HCT116 (cell line): Measurements from ENCODE around the gene GPRC5A. TPM values are rescaled to one million over a fixed set of nuclear protein-coding genes. Genes with fewer than 3 reads are reported as not detected.

ENCODE experiments used
- ATAC-seq: fragments of 200-7000 bp; cut with Tn5 transposase; 2 replicates; pipeline ENCODE4 v1.9.1; 2020; ENCODE audit warnings: mild to moderate bottlenecking, moderate library complexity
- BruUV-seq: library from RNA; stranded (reverse); fragments of 400-500 nt; replicated peaks from 2 replicates; lab custom pipeline; 2021; lab: Mats Ljungman, UMichigan
- CTCF ChIA-PET: fragments of 300-600 bp; sonication (Branson Sonifier 250); formaldehyde crosslinking; loops from one replicate; lab custom pipeline; 2021; ENCODE audit warnings: antibody characterized with exemption; lab: Charles Lee
- POLR2A ChIA-PET: fragments of 300-600, 350-600 bp; sonication (Branson Sonifier 250); formaldehyde crosslinking; loops from one replicate; lab custom pipeline; 2021; ENCODE audit warnings: antibody characterized with exemption; lab: Charles Lee
- RAD21 ChIA-PET, 2 experiments: fragments of 300-600 bp; sonication (Branson Sonifier 250); formaldehyde crosslinking; loops; one replicate each; lab custom pipeline; 2023; ENCODE audit warnings: low total read pairs in 2 of 2; ENCODE audit not compliant: uncharacterized antibody in 2 of 2, unreplicated experiment in 2 of 2, low non-redundant PET in 1 of 2; lab: Charles Lee
- DNase-seq: peaks from one replicate; pipeline ENCODE4 v3.0.0-alpha.2; 2010; ENCODE audit warnings: low read depth, low spot score
- H2AFZ ChIP-seq: fragments of 200-600 bp; shearing (Covaris generic), sonication (generic); 2 replicates; pipeline ENCODE4 v1.6.1; 2017; ENCODE audit warnings: low read depth, mixed run types, mixed read lengths, antibody characterized with exemption, low read length; ENCODE audit not compliant: poor library complexity, severe bottlenecking
- H3K27ac ChIP-seq: 2 replicates; pipeline ENCODE4 v1.5.1; 2012; ENCODE audit warnings: low read depth, low read length
- H3K27me3 ChIP-seq: fragments of 200-600 bp; sonication (generic); 2 replicates; pipeline ENCODE4 v1.6.1; 2016; ENCODE audit warnings: mixed run types, low read length, mixed read lengths; ENCODE audit not compliant: insufficient read depth
- H3K36me3 ChIP-seq, 2 experiments: fragments of 200-500 bp in 1 of 2; fragments of 200-600 bp in 1 of 2; sonication (Bioruptor generic) in 1 of 2; sonication (generic) in 1 of 2; 2 replicates each; pipeline versions ENCODE4 v1.5.1 to v1.6.1; 2014 to 2016; ENCODE audit warnings: low read length in 2 of 2, inconsistent platforms in 1 of 2, mixed read lengths in 1 of 2, mixed run types in 1 of 2; ENCODE audit not compliant: insufficient read depth in 2 of 2, control insufficient read depth in 1 of 2
- H3K4me1 ChIP-seq, 2 experiments: fragments of 200-600 bp in 1 of 2; sonication (generic) in 1 of 2; 2 replicates each; pipeline versions ENCODE4 v1.5.1 to v1.6.1; 2012 to 2017; ENCODE audit warnings: low read length in 2 of 2, inconsistent platforms in 1 of 2, mild to moderate bottlenecking in 1 of 2, mixed read lengths in 1 of 2, mixed run types in 1 of 2, moderate library complexity in 1 of 2; ENCODE audit not compliant: insufficient read depth in 2 of 2, control insufficient read depth in 1 of 2
- H3K4me2 ChIP-seq: fragments of 200-600 bp; sonication (generic); 2 replicates; pipeline ENCODE4 v1.6.1; 2017; ENCODE audit warnings: mixed run types, low read length, mixed read lengths
- H3K4me3 ChIP-seq, 2 experiments: fragments of 200-600 bp in 1 of 2; sonication (generic) in 1 of 2; replicated peaks in 1 of 2; 2 replicates each; pipeline ENCODE4 v1.5.1; 2011 to 2016; ENCODE audit warnings: low read length in 2 of 2, control low read depth in 1 of 2, low read depth in 1 of 2, mild to moderate bottlenecking in 1 of 2, mixed read lengths in 1 of 2, mixed run types in 1 of 2
- H3K79me2 ChIP-seq: fragments of 200-600 bp; sonication (generic); 2 replicates; pipeline ENCODE4 v1.6.1; 2017; ENCODE audit warnings: mild to moderate bottlenecking, mixed run types, low read length, moderate library complexity, mixed read lengths; ENCODE audit not compliant: insufficient read depth
- H3K9ac ChIP-seq: fragments of 200-600 bp; sonication (generic); 2 replicates; pipeline ENCODE4 v1.6.1; 2016; ENCODE audit warnings: low read length, mixed read lengths
- H3K9me2 ChIP-seq: fragments of 200-600 bp; sonication (generic), shearing (Covaris generic); 2 replicates; pipeline ENCODE4 v1.6.1; 2017; ENCODE audit warnings: mixed run types, mild to moderate bottlenecking, moderate library complexity; ENCODE audit not compliant: insufficient read depth
- H3K9me3 ChIP-seq, 2 experiments: fragments of 200-500 bp in 1 of 2; fragments of 200-600 bp in 1 of 2; sonication (Bioruptor generic) in 1 of 2; sonication (generic) in 1 of 2; 2 replicates each; pipeline ENCODE4 v1.6.1; 2014 to 2017; ENCODE audit warnings: low read length in 2 of 2, mixed read lengths in 2 of 2, inconsistent platforms in 1 of 2, low read depth in 1 of 2, mild to moderate bottlenecking in 1 of 2, mixed run types in 1 of 2, moderate library complexity in 1 of 2; ENCODE audit not compliant: control insufficient read depth in 1 of 2, insufficient read depth in 1 of 2
- H4K20me1 ChIP-seq: fragments of 200-600 bp; sonication (generic), shearing (Covaris generic); 2 replicates; pipeline ENCODE4 v1.6.1; 2017; ENCODE audit warnings: mixed run types, mild to moderate bottlenecking, moderate library complexity; ENCODE audit not compliant: insufficient read depth
- CBX3 ChIP-seq: IDR thresholded peaks from 2 replicates; pipeline ENCODE4 v1.6.1; 2012; ENCODE audit warnings: low read depth
- CEBPB ChIP-seq: IDR thresholded peaks from 2 replicates; pipeline ENCODE4 v1.6.1; 2012; ENCODE audit warnings: low read depth
- ELF1 ChIP-seq: IDR thresholded peaks from 2 replicates; pipeline ENCODE4 v1.6.1; 2012; ENCODE audit warnings: low read depth, borderline replicate concordance
- EZH2phosphoT487 ChIP-seq: fragments of 200-600 bp; IDR thresholded peaks from 2 replicates; pipeline ENCODE4 v1.6.1; 2018; ENCODE audit warnings: antibody characterized with exemption, borderline replicate concordance
- intact Hi-C: fragments of 100-400 bp; cut with micrococcal nuclease; formaldehyde crosslinking; loops from 2 replicates; pipeline ENCODE4 v1.10.0; 2022
- total RNA-seq: library from RNA; stranded (reverse); gene quantifications from one replicate; pipeline ENCODE4 v1.2.1, GENCODE V29; 2021; ENCODE audit not compliant: unreplicated experiment

GPRC5A gene
- total RNA-seq, 1 experiment from 2014 or later = 305 TPM

- Histone ChIP-seq H3K4me1 (peaks cover 7 to 22% of the 10 kb centered on the region in 2 experiments; a peak in 3 of 4 replicates), H2AFZ (no peak overlapping the region), H3K9ac (no peak overlapping the region), H3K4me2 (no peak overlapping the region), H4K20me1 (no peaks in the 10 kb centered on the region), H3K9me2 (no peaks in the 10 kb centered on the region), H3K4me3 (no peak overlapping the region), H3K36me3 (peaks cover 0 to 10% of the 10 kb centered on the region in 2 experiments; a peak in 2 of 4 replicates), H3K27me3 (no peaks in the 10 kb centered on the region), H3K9me3 (peaks cover 0 to 6% of the 10 kb centered on the region in 2 experiments; a peak in 1 of 4 replicates), H3K27ac (no peak overlapping the region), H3K79me2 (peaks cover 12% of the 10 kb centered on the region; the same call in 1 of the 2 replicates)
- BruUV-seq = TSS peak; percentile 2
- no peak for ATAC-seq
- CTCF ChIA-PET = no interaction called here
- POLR2A ChIA-PET = no interaction called here
- TF ChIP-seq ELF1 = no peak
- TF ChIP-seq CBX3 = no peak
- no peak for TF ChIP-seq EZH2phosphoT487
- DNase-seq = no peak
- intact Hi-C loops = no loop called here
- RAD21 ChIA-PET = no interaction called here
These were observed 38.3 kb downstream of the GPRC5A start for GRCh38 chr12:12929696-12930095.

GRCh38 chr12:12930633-12931219, 39.4 kb downstream of the GPRC5A start:
- Histone ChIP-seq H4K20me1 (no peaks in the 10 kb centered on the region), H3K27ac (no peak overlapping the region), H3K79me2 (0 out of 2 replicates have a peak, but pooled peaks cover 12% of the 10 kb centered on the region), H3K36me3 (peaks cover 0 to 10% of the 10 kb centered on the region in 2 experiments; a peak in 2 of 4 replicates), H3K4me1 (peaks cover 7 to 16% of the 10 kb centered on the region in 2 experiments; a peak in 3 of 4 replicates), H3K4me3 (no peak overlapping the region), H3K4me2 (no peak overlapping the region), H3K9me2 (no peaks in the 10 kb centered on the region), H3K9ac (no peak overlapping the region), H3K27me3 (no peaks in the 10 kb centered on the region), H3K9me3 (peaks cover 0 to 6% of the 10 kb centered on the region in 2 experiments; a peak in 1 of 4 replicates), H2AFZ (no peak overlapping the region)
- RAD21 ChIA-PET = no interaction called here
- intact Hi-C loops = no loop called here
- POLR2A ChIA-PET = no interaction called here
- TF ChIP-seq CEBPB = no peak
- ATAC-seq = no peak
- BruUV-seq = no TSS peak
- CTCF ChIA-PET = no interaction called here
- DNase-seq = no peak
